GM23338 (cell line): Measurements from ENCODE around the gene LPAR6. TPM values are rescaled to one million over a fixed set of nuclear protein-coding genes. Genes with fewer than 3 reads are reported as not detected.

Experiments
- ATAC-seq: fragments of 200-7000 bp; cut with Tn5 transposase; 3 replicates; pipeline ENCODE4 v1.9.1; 2020
- DNase-seq: peaks from one replicate; pipeline ENCODE4 v3.0.0-alpha.2; 2015; ENCODE audit warnings: low spot score
- H2AFZ ChIP-seq: fragments of 200-600 bp; sonication (generic); 2 replicates; pipeline ENCODE4 v1.8.0; 2016; ENCODE audit warnings: antibody characterized with exemption, mild to moderate bottlenecking, moderate library complexity
- H3F3A ChIP-seq: fragments of 200-600 bp; sonication (generic); replicated peaks from 2 replicates; pipeline ENCODE4 v1.8.0; 2017; ENCODE audit warnings: antibody characterized with exemption, mixed run types, low read depth
- H3K27ac ChIP-seq: fragments of 200-600 bp; sonication (generic); 2 replicates; pipeline ENCODE4 v1.6.1; 2016; ENCODE audit warnings: low read depth
- H3K27me3 ChIP-seq: fragments of 200-600 bp; sonication (generic); 2 replicates; pipeline ENCODE4 v1.8.0; 2016; ENCODE audit warnings: mild to moderate bottlenecking, mixed run types, moderate library complexity; ENCODE audit not compliant: insufficient read depth
- H3K36me3 ChIP-seq: fragments of 200-600 bp; sonication (generic); 2 replicates; pipeline ENCODE4 v1.8.0; 2016; ENCODE audit warnings: mild to moderate bottlenecking; ENCODE audit not compliant: insufficient read depth
- H3K4me1 ChIP-seq: fragments of 200-600 bp; sonication (generic); 2 replicates; pipeline ENCODE4 v1.8.0; 2016; ENCODE audit warnings: mild to moderate bottlenecking, moderate library complexity; ENCODE audit not compliant: insufficient read depth
- H3K4me2 ChIP-seq: fragments of 200-600 bp; sonication (generic); 2 replicates; pipeline ENCODE4 v1.7.1; 2017; ENCODE audit warnings: mixed run types
- H3K4me3 ChIP-seq: fragments of 200-600 bp; sonication (generic); 2 replicates; pipeline ENCODE4 v1.6.1; 2016; ENCODE audit warnings: mixed run types
- H3K79me2 ChIP-seq: fragments of 200-600 bp; sonication (generic); replicated peaks from 2 replicates; pipeline ENCODE4 v1.8.0; 2017; ENCODE audit warnings: mild to moderate bottlenecking; ENCODE audit not compliant: insufficient read depth
- H3K9me2 ChIP-seq: fragments of 200-600 bp; sonication (generic); 2 replicates; pipeline ENCODE4 v1.8.0; 2017; ENCODE audit not compliant: insufficient read depth
- H4K20me1 ChIP-seq: fragments of 200-600 bp; sonication (generic); replicated peaks from 2 replicates; pipeline ENCODE4 v1.8.0; 2017; ENCODE audit warnings: mild to moderate bottlenecking; ENCODE audit not compliant: insufficient read depth
- H3K27ac Mint-ChIP-seq: 2 replicates; pipeline ENCODE4 v1.8.0; 2020; ENCODE audit warnings: inconsistent platforms, mild to moderate bottlenecking, moderate library complexity, mixed read lengths
- H3K27me3 Mint-ChIP-seq: 3 replicates; pipeline ENCODE4 v1.8.0; 2022; ENCODE audit warnings: low read depth, mild to moderate bottlenecking, moderate library complexity, mixed read lengths, inconsistent platforms; ENCODE audit not compliant: insufficient read depth, poor library complexity
- H3K36me3 Mint-ChIP-seq: 3 replicates; pipeline ENCODE4 v1.8.0; 2021; ENCODE audit warnings: low read depth, mild to moderate bottlenecking, inconsistent platforms, moderate library complexity, mixed read lengths
- H3K4me1 Mint-ChIP-seq: 3 replicates; pipeline ENCODE4 v1.8.0; 2020; ENCODE audit warnings: mild to moderate bottlenecking, inconsistent platforms, mixed read lengths
- H3K4me3 Mint-ChIP-seq: 3 replicates; pipeline ENCODE4 v1.8.0; 2021; ENCODE audit warnings: moderate library complexity, mild to moderate bottlenecking, inconsistent platforms, mixed read lengths
- H3K9me3 Mint-ChIP-seq: 3 replicates; pipeline ENCODE4 v1.8.0; 2020; ENCODE audit warnings: moderate library complexity, mild to moderate bottlenecking, inconsistent platforms, mixed read lengths
- CREB1 ChIP-seq: fragments of 250-450 bp; sonication (Bioruptor Pico); IDR thresholded peaks from 2 replicates; pipeline ENCODE4 v1.5.0; 2020; ENCODE audit warnings: low read depth, mild to moderate bottlenecking, moderate library complexity
- ETS1 ChIP-seq: IDR thresholded peaks from 2 replicates; pipeline ENCODE4 v1.6.1; 2016; ENCODE audit warnings: antibody characterized with exemption
- EZH2 ChIP-seq: fragments of 200-600 bp; sonication (generic); IDR thresholded peaks from one replicate; pipeline ENCODE4 v1.8.0; 2017; ENCODE audit warnings: antibody characterized with exemption, mild to moderate bottlenecking, low read depth; ENCODE audit not compliant: unreplicated experiment
- EZH2phosphoT487 ChIP-seq: fragments of 200-600 bp; sonication (generic); IDR thresholded peaks from one replicate; pipeline ENCODE4 v1.8.1; 2018; ENCODE audit warnings: antibody characterized with exemption; ENCODE audit not compliant: unreplicated experiment
- NANOG ChIP-seq: IDR thresholded peaks from 2 replicates; pipeline ENCODE4 v1.6.1; 2016; ENCODE audit warnings: antibody characterized with exemption, borderline replicate concordance
- POLR2AphosphoS5 ChIP-seq: IDR thresholded peaks from 2 replicates; pipeline ENCODE4 v1.6.1; 2016; ENCODE audit warnings: antibody characterized with exemption, low read depth
- REST ChIP-seq: IDR thresholded peaks from one replicate; pipeline ENCODE4 v1.6.1; 2018; ENCODE audit warnings: antibody characterized with exemption; ENCODE audit not compliant: unreplicated experiment
- STAT1 ChIP-seq: IDR thresholded peaks from one replicate; pipeline ENCODE4 v1.6.1; 2016; ENCODE audit warnings: antibody characterized with exemption; ENCODE audit not compliant: unreplicated experiment
- ZNF114 ChIP-seq: fragments of 250-450 bp; sonication (Bioruptor Pico); IDR thresholded peaks from 2 replicates; pipeline ENCODE4 v1.5.0; 2020; ENCODE audit warnings: mild to moderate bottlenecking, moderate library complexity
- ZNF331 ChIP-seq: fragments of 250-450 bp; sonication (Bioruptor Pico); IDR thresholded peaks from 2 replicates; pipeline ENCODE4 v1.5.0; 2020; ENCODE audit warnings: low read depth, mild to moderate bottlenecking, moderate library complexity
- polyA plus RNA-seq: library from polyadenylated mRNA; unstranded; fragments of >200 nt; fragmentation: Nextera tagmentation; extraction: Ambion mirVana; gene quantifications from 2 replicates; pipeline ENCODE4 v1.2.1, GENCODE V29; 2016
- total RNA-seq: library from RNA; depleted of rRNA; stranded (reverse); fragments of >200 nt; shearing (Covaris generic); gene quantifications from 2 replicates; pipeline ENCODE4 v1.2.3, GENCODE V29; 2014
- TF ChIP-seq, protein P1 (sequence below), 2 experiments: fragments of 200-600 bp in 1 of 2; sonication (generic) in 1 of 2; conservative IDR thresholded peaks; 2 replicates each; pipeline versions ENCODE4 v1.5.1 to v1.6.1; 2016 to 2017; ENCODE audit warnings: antibody characterized with exemption in 2 of 2, low read depth in 2 of 2, mild to moderate bottlenecking in 2 of 2, moderate library complexity in 1 of 2

LPAR6 gene
- total and polyA plus RNA-seq, 2 experiments from 2014 or later: 1.4 to 2.1 TPM

DNA sequence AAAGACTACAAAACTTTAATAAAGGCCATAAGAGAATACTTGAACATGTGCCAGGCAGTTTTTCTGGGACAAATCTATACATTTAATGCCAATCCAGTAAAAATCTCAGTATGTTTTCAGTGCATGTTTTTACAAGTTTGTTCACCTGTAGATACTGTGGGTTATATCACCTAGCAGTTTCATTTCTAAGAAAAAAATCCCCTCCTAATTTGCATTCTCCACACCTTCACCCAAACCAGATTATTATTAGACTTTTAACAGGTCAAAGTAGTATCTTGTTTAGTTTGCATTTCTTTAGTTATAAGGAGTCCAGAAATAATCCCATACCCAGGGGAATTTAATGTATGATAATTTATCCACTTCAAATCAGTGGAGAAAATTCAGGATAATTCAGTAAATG, 17.0 kb upstream of the LPAR6 start:
- Histone ChIP-seq H3F3A (no peaks in the 10 kb centered on the region), H3K4me3 (no peak overlapping the region), H3K27me3 (no peaks in the 10 kb centered on the region), H3K9me2 (no peaks in the 10 kb centered on the region), H3K36me3 (no peaks in the 10 kb centered on the region), H3K79me2 (no peaks in the 10 kb centered on the region), H2AFZ (no peak overlapping the region), H3K4me1 (no peaks in the 10 kb centered on the region), H3K27ac (no peak overlapping the region), H4K20me1 (no peaks in the 10 kb centered on the region), H3K4me2 (no peak overlapping the region)
- H3K4me1 Mint-ChIP-seq: no peaks in the 10 kb centered on the region
- no peak overlapping the region for H3K4me3 Mint-ChIP-seq
- TF ChIP-seq NANOG (no peak), ETS1 (no peak), ZNF331 (no peak), STAT1 (no peak)
- no peak overlapping the region for H3K27ac Mint-ChIP-seq
- H3K36me3 Mint-ChIP-seq: peaks cover 4% of the 10 kb centered on the region; the same call in 2 of the 3 replicates
- DNase-seq (no peak), ATAC-seq (no peak)
- H3K27me3 Mint-ChIP-seq: no peaks in the 10 kb centered on the region
- no peaks in the 10 kb centered on the region; the same call in 2 of the 3 replicates for H3K9me3 Mint-ChIP-seq

DNA sequence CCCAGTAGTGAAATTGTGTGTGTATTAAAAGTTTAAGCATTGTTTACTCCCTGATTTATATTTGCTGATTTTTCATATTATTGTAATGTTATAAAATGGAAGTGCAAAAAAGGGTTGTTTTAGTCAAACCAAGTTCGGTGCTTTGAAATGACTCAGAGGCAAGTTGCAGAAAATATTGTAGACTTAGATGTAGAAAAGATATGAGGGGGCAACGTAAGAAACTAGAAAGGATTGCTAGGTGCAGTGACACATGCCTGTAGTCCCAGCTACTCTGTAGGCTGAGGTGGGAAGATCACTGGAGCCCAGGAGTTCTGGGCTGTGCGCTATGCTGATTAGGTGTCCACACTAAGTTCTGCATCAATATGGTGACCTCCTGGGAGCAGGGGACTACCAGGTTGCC, 16.1 kb upstream of the LPAR6 start:
- H3K4me3 ChIP-seq: no peak overlapping the region
- no peaks in the 10 kb centered on the region for H3K4me1 Mint-ChIP-seq
- H3K36me3 Mint-ChIP-seq: peaks cover 4% of the 10 kb centered on the region; the same call in 2 of the 3 replicates
- ATAC-seq: no peak
- no peaks in the 10 kb centered on the region for H3K27me3 Mint-ChIP-seq
- no peaks in the 10 kb centered on the region for H3K4me1 ChIP-seq
- no peak overlapping the region for H3K4me2 ChIP-seq
- DNase-seq: no peak
- no peaks in the 10 kb centered on the region for H3F3A ChIP-seq
- H4K20me1 ChIP-seq: no peaks in the 10 kb centered on the region
- no peak overlapping the region for H3K4me3 Mint-ChIP-seq
- H3K27me3 ChIP-seq: no peaks in the 10 kb centered on the region
- H3K27ac Mint-ChIP-seq: no peak overlapping the region; the same call in 1 of the 2 replicates
- no peaks in the 10 kb centered on the region for H3K36me3 ChIP-seq
- H3K79me2 ChIP-seq: no peaks in the 10 kb centered on the region
- no peaks in the 10 kb centered on the region; the same call in 2 of the 3 replicates for H3K9me3 Mint-ChIP-seq
- H2AFZ ChIP-seq: no peak overlapping the region
- no peaks in the 10 kb centered on the region for H3K9me2 ChIP-seq
- no peak overlapping the region for H3K27ac ChIP-seq
- no peak for TF ChIP-seq ZNF331
- no peak for TF ChIP-seq POLR2AphosphoS5
- no peak for TF ChIP-seq EZH2
- no peak for TF ChIP-seq NANOG
- TF ChIP-seq REST: no peak
- TF ChIP-seq, protein P1, sequence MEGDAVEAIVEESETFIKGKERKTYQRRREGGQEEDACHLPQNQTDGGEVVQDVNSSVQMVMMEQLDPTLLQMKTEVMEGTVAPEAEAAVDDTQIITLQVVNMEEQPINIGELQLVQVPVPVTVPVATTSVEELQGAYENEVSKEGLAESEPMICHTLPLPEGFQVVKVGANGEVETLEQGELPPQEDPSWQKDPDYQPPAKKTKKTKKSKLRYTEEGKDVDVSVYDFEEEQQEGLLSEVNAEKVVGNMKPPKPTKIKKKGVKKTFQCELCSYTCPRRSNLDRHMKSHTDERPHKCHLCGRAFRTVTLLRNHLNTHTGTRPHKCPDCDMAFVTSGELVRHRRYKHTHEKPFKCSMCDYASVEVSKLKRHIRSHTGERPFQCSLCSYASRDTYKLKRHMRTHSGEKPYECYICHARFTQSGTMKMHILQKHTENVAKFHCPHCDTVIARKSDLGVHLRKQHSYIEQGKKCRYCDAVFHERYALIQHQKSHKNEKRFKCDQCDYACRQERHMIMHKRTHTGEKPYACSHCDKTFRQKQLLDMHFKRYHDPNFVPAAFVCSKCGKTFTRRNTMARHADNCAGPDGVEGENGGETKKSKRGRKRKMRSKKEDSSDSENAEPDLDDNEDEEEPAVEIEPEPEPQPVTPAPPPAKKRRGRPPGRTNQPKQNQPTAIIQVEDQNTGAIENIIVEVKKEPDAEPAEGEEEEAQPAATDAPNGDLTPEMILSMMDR (conservative IDR thresholded peaks at IDR 0.05; ENCODE audit: low read depth in 2 of 2): no peak
- TF ChIP-seq EZH2phosphoT487: no peak
- no peak for TF ChIP-seq CREB1 (CRISPR knock-in tag)
- TF ChIP-seq ZNF114: no peak
- TF ChIP-seq STAT1: no peak
- no peak for TF ChIP-seq ETS1
